ENCODE measurements around the gene S100A3.

The S100A3 gene

GRCh38 chr1:153572569-153573015, 23.5 kb upstream of the S100A3 start:
- no peak overlapping the region for H3K27ac ChIP-seq (replicated peaks; ENCODE audit: low read length)
- no peak overlapping the region for H2AK5ac ChIP-seq (ENCODE audit: low read depth, low read length)
- no CpG with 5 or more reads among the region's 3 CpGs for WGBS, 2 donors (ENCODE audit: extremely low coverage in 2 of 2, insufficient read length in 2 of 2, insufficient replicate concordance in 1 of 2)

GRCh38 chr1:153571706-153572105, 22.6 kb upstream of the S100A3 start:
- no peak overlapping the region for H2AK5ac ChIP-seq (ENCODE audit: low read depth, low read length)
- H3K27me3 ChIP-seq (ENCODE audit: control insufficient read depth in 3 of 3, insufficient read depth in 3 of 3, low read depth in 1 of 3, low read length in 3 of 3): no peaks in the 10 kb centered on the region
- DNase-seq (ENCODE audit: low spot score): no peak
- no CpG with 5 or more reads among the region's 7 CpGs for WGBS, 2 donors (ENCODE audit: extremely low coverage in 2 of 2, insufficient read length in 2 of 2, insufficient replicate concordance in 1 of 2)
- H3K9me3 ChIP-seq (replicated peaks in 1 of 2; ENCODE audit: control insufficient read depth in 2 of 2, insufficient read depth in 1 of 2, low read depth in 1 of 2, low read length in 2 of 2): no peaks in the 10 kb centered on the region
- H3K23ac ChIP-seq (ENCODE audit: low read depth, low read length, poor library complexity): no peak overlapping the region
- peaks cover 14 to 16% of the 10 kb centered on the region in 2 donors for H3K4me1 ChIP-seq (ENCODE audit: control insufficient read depth in 2 of 2, insufficient read depth in 1 of 2, low read depth in 1 of 2, low read length in 2 of 2)
- H3K9ac ChIP-seq (ENCODE audit: low read depth, low read length, poor library complexity): no peak overlapping the region
- H2BK15ac ChIP-seq (ENCODE audit: low read length): no peak overlapping the region
- H3K14ac ChIP-seq (ENCODE audit: low read length): peak overlapping the region; percentile 2
- H3K27ac ChIP-seq (replicated peaks; ENCODE audit: low read length): no peak overlapping the region
- H3K4me3 ChIP-seq (ENCODE audit: low read length in 2 of 2): no peak overlapping the region
- no peak overlapping the region for H4K91ac ChIP-seq (ENCODE audit: low read depth, low read length, poor library complexity)
- H4K8ac ChIP-seq (ENCODE audit: low read depth, low read length): no peak overlapping the region
- H2BK5ac ChIP-seq (ENCODE audit: low read length): no peak overlapping the region
- H2AFZ ChIP-seq (ENCODE audit: low read length): peak overlapping the region; percentile 62
- peak overlapping the region; percentile 2 for H2BK120ac ChIP-seq (ENCODE audit: low read depth, low read length)
- H3K36me3 ChIP-seq (replicated peaks in 1 of 2; ENCODE audit: control insufficient read depth in 2 of 2, insufficient read depth in 2 of 2, low read length in 2 of 2): no peaks in the 10 kb centered on the region
- no peak overlapping the region for H3K4me2 ChIP-seq (ENCODE audit: insufficient read depth, low read length, poor library complexity, severe bottlenecking)
- no peaks in the 10 kb centered on the region for H3K79me1 ChIP-seq (ENCODE audit: low read depth, low read length)
- H3K4ac ChIP-seq (ENCODE audit: low read length): no peak overlapping the region
- H2BK12ac ChIP-seq (ENCODE audit: low read length): no peak overlapping the region
- H3K18ac ChIP-seq (ENCODE audit: low read length): no peak overlapping the region

More at GRCh38 chr1:153572569-153573015, 23.5 kb upstream of the S100A3 start:
- no peak for DNase-seq (ENCODE audit: low spot score)
- no peak overlapping the region for H3K4ac ChIP-seq (ENCODE audit: low read length)
- H2BK12ac ChIP-seq (ENCODE audit: low read length): no peak overlapping the region
- H3K36me3 ChIP-seq (replicated peaks in 1 of 2; ENCODE audit: control insufficient read depth in 2 of 2, insufficient read depth in 2 of 2, low read length in 2 of 2): no peaks in the 10 kb centered on the region
- H4K91ac ChIP-seq (ENCODE audit: low read depth, low read length, poor library complexity): no peak overlapping the region
- H2BK15ac ChIP-seq (ENCODE audit: low read length): no peak overlapping the region
- H3K23ac ChIP-seq (ENCODE audit: low read depth, low read length, poor library complexity): no peak overlapping the region
- H3K4me3 ChIP-seq (ENCODE audit: low read length in 2 of 2): no peak overlapping the region
- no peak overlapping the region for H3K9ac ChIP-seq (ENCODE audit: low read depth, low read length, poor library complexity)
- H4K8ac ChIP-seq (ENCODE audit: low read depth, low read length): no peak overlapping the region
- no peak overlapping the region for H3K4me2 ChIP-seq (ENCODE audit: insufficient read depth, low read length, poor library complexity, severe bottlenecking)
- no peak overlapping the region for H3K18ac ChIP-seq (ENCODE audit: low read length)
- no peaks in the 10 kb centered on the region for H3K79me1 ChIP-seq (ENCODE audit: low read depth, low read length)
- no peak overlapping the region for H3K14ac ChIP-seq (ENCODE audit: low read length)
- H2AFZ ChIP-seq (ENCODE audit: low read length): peak overlapping the region; percentile 45
- no peaks in the 10 kb centered on the region for H3K9me3 ChIP-seq (replicated peaks in 1 of 2; ENCODE audit: control insufficient read depth in 2 of 2, insufficient read depth in 1 of 2, low read depth in 1 of 2, low read length in 2 of 2)
- H2BK5ac ChIP-seq (ENCODE audit: low read length): no peak overlapping the region
- peaks cover 8 to 9% of the 10 kb centered on the region in 2 donors for H3K4me1 ChIP-seq (ENCODE audit: control insufficient read depth in 2 of 2, insufficient read depth in 1 of 2, low read depth in 1 of 2, low read length in 2 of 2)
- H3K27me3 ChIP-seq (ENCODE audit: control insufficient read depth in 3 of 3, insufficient read depth in 3 of 3, low read depth in 1 of 3, low read length in 3 of 3): no peaks in the 10 kb centered on the region
- H2BK120ac ChIP-seq (ENCODE audit: low read depth, low read length): no peak overlapping the region

GRCh38 chr1:153570874-153571273, 21.8 kb upstream of the S100A3 start:
- WGBS, 2 donors (ENCODE audit: extremely low coverage in 2 of 2, insufficient read length in 2 of 2, insufficient replicate concordance in 1 of 2): no CpG with 5 or more reads among the region's 5 CpGs
- no peak overlapping the region for H3K14ac ChIP-seq (ENCODE audit: low read length)

GRCh38 chr1:153569465-153569864, 20.4 kb upstream of the S100A3 start:
- no peak overlapping the region for H2AK5ac ChIP-seq (ENCODE audit: low read depth, low read length)
- H2BK120ac ChIP-seq (ENCODE audit: low read depth, low read length): no peak overlapping the region
- H2BK15ac ChIP-seq (ENCODE audit: low read length): peak overlapping the region; percentile 38
- H3K27me3 ChIP-seq (ENCODE audit: control insufficient read depth in 3 of 3, insufficient read depth in 3 of 3, low read depth in 1 of 3, low read length in 3 of 3): no peaks in the 10 kb centered on the region
- H3K4ac ChIP-seq (ENCODE audit: low read length): no peak overlapping the region
- H3K4me2 ChIP-seq (ENCODE audit: insufficient read depth, low read length, poor library complexity, severe bottlenecking): no peak overlapping the region
- H3K36me3 ChIP-seq (replicated peaks in 1 of 2; ENCODE audit: control insufficient read depth in 2 of 2, insufficient read depth in 2 of 2, low read length in 2 of 2): no peaks in the 10 kb centered on the region
- no peak overlapping the region for H3K27ac ChIP-seq (replicated peaks; ENCODE audit: low read length)
- H3K4me1 ChIP-seq (ENCODE audit: control insufficient read depth in 2 of 2, insufficient read depth in 1 of 2, low read depth in 1 of 2, low read length in 2 of 2): peaks cover 22 to 26% of the 10 kb centered on the region in 2 donors
- H3K4me3 ChIP-seq (ENCODE audit: low read length in 2 of 2): no peak overlapping the region
- no peaks in the 10 kb centered on the region for H3K79me1 ChIP-seq (ENCODE audit: low read depth, low read length)
- H3K9me3 ChIP-seq (replicated peaks in 1 of 2; ENCODE audit: control insufficient read depth in 2 of 2, insufficient read depth in 1 of 2, low read depth in 1 of 2, low read length in 2 of 2): no peaks in the 10 kb centered on the region
- H3K14ac ChIP-seq (ENCODE audit: low read length): no peak overlapping the region
- no peak for DNase-seq (ENCODE audit: low spot score)
- no peak overlapping the region for H2BK12ac ChIP-seq (ENCODE audit: low read length)
- no peak overlapping the region for H2BK5ac ChIP-seq (ENCODE audit: low read length)
- H4K91ac ChIP-seq (ENCODE audit: low read depth, low read length, poor library complexity): no peak overlapping the region
- H4K8ac ChIP-seq (ENCODE audit: low read depth, low read length): no peak overlapping the region
- H3K9ac ChIP-seq (ENCODE audit: low read depth, low read length, poor library complexity): no peak overlapping the region
- no peak overlapping the region for H2AFZ ChIP-seq (ENCODE audit: low read length)
- H3K18ac ChIP-seq (ENCODE audit: low read length): no peak overlapping the region
- no CpG with 5 or more reads among the region's 8 CpGs for WGBS, 2 donors (ENCODE audit: extremely low coverage in 2 of 2, insufficient read length in 2 of 2, insufficient replicate concordance in 1 of 2)
- H3K23ac ChIP-seq (ENCODE audit: low read depth, low read length, poor library complexity): no peak overlapping the region

More at GRCh38 chr1:153570874-153571273, 21.8 kb upstream of the S100A3 start:
- Histone ChIP-seq H3K9me3 (replicated peaks in 1 of 2; ENCODE audit: control insufficient read depth in 2 of 2, insufficient read depth in 1 of 2, low read depth in 1 of 2, low read length in 2 of 2) (no peaks in the 10 kb centered on the region), H3K23ac (ENCODE audit: low read depth, low read length, poor library complexity) (no peak overlapping the region), H2BK12ac (ENCODE audit: low read length) (no peak overlapping the region), H3K4me1 (ENCODE audit: control insufficient read depth in 2 of 2, insufficient read depth in 1 of 2, low read depth in 1 of 2, low read length in 2 of 2) (peaks cover 19 to 24% of the 10 kb centered on the region in 2 donors), H3K4me2 (ENCODE audit: insufficient read depth, low read length, poor library complexity, severe bottlenecking) (no peak overlapping the region), H3K27ac (replicated peaks; ENCODE audit: low read length) (no peak overlapping the region), H2BK15ac (ENCODE audit: low read length) (no peak overlapping the region), H3K79me1 (ENCODE audit: low read depth, low read length) (no peaks in the 10 kb centered on the region), H3K4me3 (ENCODE audit: low read length in 2 of 2) (no peak overlapping the region), H2BK5ac (ENCODE audit: low read length) (no peak overlapping the region), H4K91ac (ENCODE audit: low read depth, low read length, poor library complexity) (no peak overlapping the region), H4K8ac (ENCODE audit: low read depth, low read length) (no peak overlapping the region), H3K18ac (ENCODE audit: low read length) (no peak overlapping the region), H3K4ac (ENCODE audit: low read length) (no peak overlapping the region), H3K9ac (ENCODE audit: low read depth, low read length, poor library complexity) (peak overlapping the region; percentile 61), H2AK5ac (ENCODE audit: low read depth, low read length) (no peak overlapping the region), H3K36me3 (replicated peaks in 1 of 2; ENCODE audit: control insufficient read depth in 2 of 2, insufficient read depth in 2 of 2, low read length in 2 of 2) (no peaks in the 10 kb centered on the region), H3K27me3 (ENCODE audit: control insufficient read depth in 3 of 3, insufficient read depth in 3 of 3, low read depth in 1 of 3, low read length in 3 of 3) (no peaks in the 10 kb centered on the region), H2BK120ac (ENCODE audit: low read depth, low read length) (no peak overlapping the region), H2AFZ (ENCODE audit: low read length) (no peak overlapping the region)
- DNase-seq (ENCODE audit: low spot score): no peak

Data from neuronal stem cell (in vitro differentiated cells).